ENCODE measurements around the gene DNAI2.

Gene DNAI2

DNA sequence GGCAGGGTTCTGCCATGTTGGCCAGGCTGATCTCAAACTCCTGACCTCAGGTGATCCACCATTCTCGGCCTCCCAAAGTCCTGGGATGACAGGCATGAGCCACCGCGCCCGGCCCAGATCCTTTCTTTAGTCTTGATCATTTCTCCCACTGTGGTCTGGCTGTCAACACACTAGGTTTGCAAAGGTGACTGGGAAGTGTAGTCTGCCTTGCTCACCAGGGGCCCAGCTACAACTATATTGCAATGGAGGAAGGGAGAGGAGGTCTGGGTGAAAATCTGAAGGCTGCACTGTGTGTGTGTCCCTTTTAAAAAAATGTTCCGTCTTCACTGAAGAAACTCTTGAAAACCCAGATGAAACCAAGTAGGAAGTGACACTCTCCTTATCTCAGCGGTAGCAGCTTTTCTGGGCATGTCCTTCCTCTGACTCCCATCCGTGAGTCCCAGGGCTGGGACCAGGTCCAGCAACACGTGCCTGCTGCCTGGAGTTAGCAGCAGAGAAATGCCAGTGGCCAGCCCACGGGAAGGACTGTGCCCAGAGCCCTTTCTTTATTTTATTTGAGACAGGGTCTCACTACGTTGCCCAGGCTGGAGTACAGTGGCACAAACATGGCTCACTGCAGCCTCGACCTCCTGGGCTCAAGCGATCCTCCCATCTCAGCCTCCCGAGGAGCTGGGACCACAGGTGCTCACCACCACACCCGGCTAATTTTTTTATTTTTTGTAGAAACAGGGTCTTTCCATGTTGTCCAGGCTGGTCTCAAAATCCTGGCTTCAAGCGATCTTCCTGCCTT is 34.1 kb downstream of the DNAI2 start:
- DNase-seq, result peak; percentile 24 to 33

DNA sequence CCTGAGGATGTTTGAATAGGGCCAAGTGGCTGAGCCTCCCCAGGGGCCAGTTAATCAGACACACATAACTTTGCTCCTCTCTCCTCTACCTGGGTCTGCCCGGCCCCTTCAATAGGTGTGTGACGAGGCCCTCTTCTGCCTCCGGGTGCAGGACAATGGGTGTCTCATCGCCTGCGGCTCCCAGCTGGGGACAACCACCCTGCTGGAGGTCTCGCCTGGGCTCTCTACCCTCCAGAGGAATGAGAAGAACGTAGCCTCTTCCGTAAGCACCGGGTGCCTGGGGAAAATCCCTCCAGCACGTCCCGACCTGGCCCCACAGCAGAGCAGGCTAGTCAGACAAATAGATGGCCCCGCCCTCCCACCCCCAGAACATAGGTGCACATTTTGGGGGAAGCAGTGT is 35.9 kb downstream of the DNAI2 start:
- no peak for DNase-seq

DNA sequence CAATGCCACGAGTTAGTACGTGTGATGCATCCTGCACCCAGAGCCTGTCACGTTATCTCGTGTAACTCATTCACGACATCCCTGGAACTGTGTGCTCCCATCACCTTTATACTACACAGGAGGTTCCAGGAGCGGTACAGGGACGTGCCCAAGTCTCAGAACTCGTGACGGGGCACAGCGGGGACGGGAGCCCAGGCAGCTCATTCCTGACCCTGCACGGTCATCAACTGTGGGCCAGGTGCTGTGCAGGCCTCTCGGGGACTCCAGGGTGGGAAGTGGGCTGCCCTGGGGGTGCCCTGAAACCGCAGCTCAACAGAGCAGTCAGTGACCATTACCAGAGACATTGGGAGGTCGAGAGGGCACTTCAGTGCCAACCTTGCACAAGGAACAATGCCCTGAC is 40.8 kb downstream of the DNAI2 start:
- no peak for DNase-seq

DNA sequence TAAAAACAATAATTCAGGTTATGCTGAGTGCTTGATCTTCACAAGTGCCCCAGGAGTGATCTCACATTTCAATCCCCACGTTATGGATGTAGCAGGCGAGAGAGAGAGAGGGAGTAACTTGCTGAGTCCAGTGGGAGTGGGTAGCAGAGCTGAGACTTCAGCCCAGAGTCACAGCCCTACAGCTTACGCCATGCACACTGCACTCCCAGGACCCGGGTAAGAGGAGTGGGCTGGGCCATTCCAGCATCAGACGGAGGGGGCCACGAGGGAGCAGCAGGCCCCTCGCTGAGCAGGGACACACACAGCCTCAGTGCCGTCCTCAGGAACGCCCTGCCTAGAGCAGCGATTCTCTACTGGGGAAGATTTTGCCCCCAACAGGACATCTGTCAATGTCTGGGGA is 42.2 kb downstream of the DNAI2 start:
- DNase-seq, result no peak

DNA sequence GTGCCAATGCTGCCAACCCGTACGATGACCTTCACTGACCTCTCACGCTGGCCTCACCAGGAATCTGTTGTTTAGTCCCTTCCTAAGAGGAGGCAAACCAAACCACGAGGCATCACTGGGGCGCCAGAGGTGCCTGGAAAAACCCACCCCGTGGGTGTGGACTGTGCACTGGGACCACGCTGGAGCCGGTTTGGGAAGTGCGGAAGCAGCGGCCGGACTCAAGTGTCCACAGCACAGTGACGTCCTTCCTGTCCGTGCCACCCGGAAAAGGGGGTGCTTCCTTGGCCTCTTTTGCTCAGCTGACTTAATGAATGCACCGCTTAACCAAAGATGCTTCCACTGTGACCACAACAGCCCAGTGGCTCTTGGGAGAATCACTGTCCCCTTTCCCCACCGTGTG is 43.0 kb downstream of the DNAI2 start:
- DNase-seq, result no peak

DNA sequence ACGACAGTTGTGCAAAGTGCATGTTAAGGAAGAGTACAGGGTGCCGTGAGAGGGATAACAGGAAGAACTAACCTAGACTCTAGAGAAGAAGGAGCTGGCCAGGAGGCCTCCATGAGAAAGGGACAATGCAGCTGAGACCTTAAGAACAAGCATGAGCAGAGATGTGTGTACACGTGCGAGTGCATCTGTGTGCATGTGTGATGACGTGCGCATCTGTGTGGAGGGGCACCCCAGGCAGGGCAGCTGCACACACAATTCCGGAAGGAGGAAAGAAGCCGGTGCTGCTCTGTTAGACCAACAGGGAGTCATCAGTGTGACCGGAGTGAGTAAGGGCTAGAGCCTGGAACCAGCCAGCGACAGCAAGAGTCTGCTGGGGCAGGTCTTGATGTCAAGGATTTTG is 44.4 kb downstream of the DNAI2 start:
- DNase-seq, result no peak

DNA sequence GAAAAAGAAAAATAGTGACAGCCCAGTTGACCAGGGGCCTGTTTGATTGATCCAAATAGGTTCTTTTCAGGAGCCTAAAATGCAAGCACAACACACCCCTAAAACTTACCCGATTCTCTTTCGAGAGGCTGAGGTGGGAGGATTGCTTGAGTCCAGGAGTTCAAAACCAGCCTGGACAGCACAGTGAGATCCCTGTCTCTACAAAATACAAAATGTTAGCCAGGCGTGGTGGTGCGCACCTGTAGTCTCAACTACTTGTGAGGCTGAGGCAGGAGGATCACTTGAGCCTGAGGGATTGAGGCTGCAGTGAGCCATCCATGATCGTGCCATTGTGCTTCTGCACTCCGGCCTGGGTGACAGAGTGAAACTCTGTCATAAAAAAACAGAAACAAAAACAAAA is 50.5 kb downstream of the DNAI2 start:
- no peak for DNase-seq

DNA sequence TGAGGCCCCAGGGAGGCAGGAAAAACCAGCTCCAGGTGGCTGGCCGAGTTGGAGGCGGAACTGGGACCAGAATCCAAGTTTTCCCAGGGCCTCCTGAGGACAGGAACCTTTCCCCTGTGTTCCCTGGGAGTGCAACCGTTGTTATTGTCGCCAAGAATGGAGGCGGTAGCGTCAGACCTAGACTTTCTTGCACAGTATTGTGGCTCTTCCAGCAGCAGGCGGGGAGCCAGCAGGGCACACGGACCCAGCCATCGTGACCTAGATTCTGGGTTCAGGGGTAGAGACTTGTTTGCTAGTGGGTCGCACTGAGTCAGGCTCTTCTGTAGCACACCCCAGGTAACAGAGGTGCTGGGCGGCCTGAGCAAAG is 51.3 kb downstream of the DNAI2 start:
- DNase-seq, result no peak

DNA sequence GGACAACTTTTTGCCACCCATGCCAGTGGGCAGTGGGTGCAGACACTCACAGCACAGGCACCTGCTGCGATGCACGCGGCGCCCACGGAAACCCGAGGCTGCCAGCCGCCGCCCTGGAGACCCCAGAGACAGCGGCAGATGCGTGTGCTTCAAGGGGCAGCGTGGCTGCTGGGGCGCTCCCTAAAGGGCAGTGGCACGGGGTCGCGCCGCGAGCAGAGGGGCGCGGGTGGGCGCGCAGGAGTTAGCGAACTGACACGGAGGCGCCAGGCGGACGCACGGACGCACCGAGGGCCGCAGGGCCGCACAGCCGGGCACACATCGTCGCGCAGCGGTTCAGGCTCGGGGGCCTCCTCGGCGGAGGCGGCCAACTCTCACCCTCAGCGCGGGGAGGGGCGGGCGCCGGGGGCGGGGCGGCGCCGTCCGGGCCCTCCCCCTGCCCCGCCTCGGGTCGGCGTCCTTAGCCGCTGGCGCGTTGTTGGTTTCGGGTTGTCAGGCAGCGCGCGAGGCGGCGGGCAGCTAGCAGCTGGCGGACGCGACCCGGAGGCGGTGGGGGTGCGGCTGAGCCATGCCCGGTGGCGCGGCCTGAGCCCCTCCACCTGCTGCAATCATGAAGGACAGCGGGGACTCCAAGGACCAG is 51.8 kb downstream of the DNAI2 start, which contains the start of gene KIF19:
KIF19 (plus strand) TSS at position 484 of the 637 bp plus-strand sequence; CDS start at position 608, 124 bp downstream.
- peak in 1 of 2 donors; percentile 8 for DNase-seq

DNA sequence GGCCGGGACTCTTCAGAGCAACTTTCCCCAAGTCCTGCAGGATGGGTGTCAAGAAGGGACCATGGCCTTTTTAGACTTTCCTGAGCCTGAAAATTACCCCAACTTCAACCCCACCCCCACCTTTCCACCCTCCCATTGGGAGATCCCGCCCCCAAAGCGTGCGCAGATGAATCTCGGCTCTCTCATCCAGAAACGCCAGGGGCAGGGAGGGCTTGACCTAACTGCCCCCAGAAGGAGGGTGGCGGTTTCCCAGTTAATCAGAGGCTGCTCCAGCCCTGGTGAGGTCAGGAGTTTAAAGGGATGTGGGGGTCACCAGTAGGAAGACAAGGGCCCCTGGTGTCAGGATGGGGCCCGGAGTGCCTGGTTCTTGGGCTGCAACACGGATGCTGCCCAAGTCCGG is 52.5 kb downstream of the DNAI2 start:
- no peak for DNase-seq

DNA sequence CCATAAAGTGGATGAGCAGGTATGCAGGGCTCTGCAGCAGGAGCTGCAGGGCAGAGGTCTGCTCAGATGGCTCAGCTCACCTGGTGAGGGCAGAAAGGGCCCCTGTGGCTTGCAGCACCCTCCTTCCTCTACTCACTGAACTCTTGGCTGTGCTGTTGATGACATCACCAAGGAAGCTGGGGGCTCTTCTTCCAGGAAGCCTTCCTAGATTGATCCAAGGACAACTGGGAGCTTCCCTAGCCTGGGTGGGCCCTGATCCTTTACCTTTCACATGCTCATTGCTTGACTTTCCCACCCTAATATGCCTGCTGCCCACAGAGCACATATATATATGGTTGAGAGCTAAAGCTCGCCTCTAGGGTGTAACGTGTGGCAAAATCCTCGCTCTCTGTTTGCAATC is 54.5 kb downstream of the DNAI2 start:
- DNase-seq, result no peak

DNA sequence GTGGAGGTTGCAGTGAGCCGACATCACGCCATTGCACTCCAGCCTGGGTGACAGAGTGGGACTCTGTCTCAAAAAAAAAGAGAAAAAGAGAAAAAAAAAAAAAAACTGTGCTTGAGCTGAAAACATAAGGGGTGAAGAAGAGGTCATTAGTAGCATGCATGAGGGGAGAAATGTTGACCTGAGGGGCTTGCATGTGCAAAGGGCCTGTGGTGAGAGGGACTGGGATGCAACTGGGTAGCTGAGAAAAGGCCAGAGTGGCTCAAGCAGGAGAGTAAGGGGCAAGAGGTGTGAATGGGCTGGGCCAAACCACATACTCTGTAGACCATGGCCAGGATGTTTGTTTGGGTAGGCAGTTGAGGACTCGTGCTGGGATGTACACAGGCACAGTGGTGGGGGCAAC is 55.3 kb downstream of the DNAI2 start:
- DNase-seq, result no peak

DNA sequence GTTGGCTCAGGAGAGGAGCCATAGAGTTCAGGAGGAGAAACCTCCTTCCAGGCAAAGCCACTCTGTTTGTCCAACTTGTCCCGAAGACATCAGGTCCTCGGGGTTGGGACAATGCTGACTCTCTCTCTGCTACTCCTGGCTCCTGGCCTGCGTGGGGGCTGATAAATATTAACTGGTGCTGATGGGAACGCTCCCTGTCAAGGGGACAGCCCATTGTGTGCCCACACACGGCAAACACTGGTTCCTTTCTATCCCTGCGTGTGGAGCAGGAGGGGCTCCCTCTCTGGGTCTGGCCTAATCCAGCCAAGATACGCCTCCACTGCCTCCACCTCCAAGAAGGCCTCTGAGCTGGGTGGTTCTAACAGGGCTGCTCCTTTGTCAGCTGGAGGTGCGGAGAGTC is 56.4 kb downstream of the DNAI2 start:
- DNase-seq, result no peak

DNA sequence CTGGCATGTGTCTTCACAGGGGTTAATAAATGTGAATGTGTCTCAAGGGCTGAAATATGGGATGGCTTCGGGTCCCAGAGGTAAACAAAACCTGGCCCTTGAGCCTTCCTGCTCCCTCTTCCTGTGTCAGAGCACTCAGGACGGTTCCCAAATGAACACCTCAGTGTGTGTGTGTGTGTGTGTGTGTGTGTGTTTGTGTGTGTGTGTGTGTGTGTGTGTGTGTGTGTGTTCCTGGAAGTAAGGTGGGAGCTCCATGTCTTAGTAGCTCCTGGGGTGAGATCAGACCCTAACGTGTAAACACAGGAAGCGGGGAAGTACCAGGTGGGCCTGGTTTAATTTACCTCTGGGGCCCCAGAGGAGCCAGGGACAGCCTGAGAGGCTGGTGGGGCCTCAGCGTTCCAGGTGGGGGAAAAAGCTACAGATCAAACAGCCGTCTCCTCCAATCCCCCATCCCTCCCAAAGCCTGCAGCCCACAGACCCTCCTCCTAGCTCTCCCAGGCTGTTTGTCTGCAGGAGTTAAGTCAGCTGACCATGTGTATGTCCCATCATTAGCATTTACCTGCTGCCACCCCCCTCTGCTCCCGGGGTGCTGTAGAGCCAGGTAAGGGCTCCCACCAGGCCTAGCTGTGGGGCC is 58.1 kb downstream of the DNAI2 start:
- DNase-seq, result no peak

DNA sequence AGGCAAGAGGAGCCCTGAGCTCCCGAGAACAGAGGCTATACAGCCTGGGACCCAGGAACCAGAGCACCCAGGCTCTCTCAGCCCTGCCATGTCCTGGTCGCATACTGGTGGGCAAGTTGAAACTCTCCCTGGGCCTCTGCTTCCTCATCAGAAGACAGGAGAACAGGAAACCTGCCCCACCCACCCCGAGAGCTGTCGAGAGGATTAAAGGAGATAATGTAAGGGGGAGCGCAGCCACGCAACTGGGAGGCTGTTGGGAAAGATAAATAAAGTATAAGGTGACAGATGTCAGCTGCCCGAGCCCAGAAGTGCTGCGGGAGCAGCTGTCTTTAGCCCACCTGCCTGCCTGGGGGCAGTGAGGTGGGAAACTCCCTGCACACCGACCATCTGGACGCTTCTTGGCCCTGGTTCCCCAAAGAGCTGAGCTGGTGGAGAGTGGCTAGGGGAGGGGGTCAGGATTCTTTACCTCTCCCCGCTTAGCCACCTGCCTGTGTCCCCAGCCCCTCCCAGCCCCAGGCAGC is 58.8 kb downstream of the DNAI2 start:
- DNase-seq, result no peak

DNA sequence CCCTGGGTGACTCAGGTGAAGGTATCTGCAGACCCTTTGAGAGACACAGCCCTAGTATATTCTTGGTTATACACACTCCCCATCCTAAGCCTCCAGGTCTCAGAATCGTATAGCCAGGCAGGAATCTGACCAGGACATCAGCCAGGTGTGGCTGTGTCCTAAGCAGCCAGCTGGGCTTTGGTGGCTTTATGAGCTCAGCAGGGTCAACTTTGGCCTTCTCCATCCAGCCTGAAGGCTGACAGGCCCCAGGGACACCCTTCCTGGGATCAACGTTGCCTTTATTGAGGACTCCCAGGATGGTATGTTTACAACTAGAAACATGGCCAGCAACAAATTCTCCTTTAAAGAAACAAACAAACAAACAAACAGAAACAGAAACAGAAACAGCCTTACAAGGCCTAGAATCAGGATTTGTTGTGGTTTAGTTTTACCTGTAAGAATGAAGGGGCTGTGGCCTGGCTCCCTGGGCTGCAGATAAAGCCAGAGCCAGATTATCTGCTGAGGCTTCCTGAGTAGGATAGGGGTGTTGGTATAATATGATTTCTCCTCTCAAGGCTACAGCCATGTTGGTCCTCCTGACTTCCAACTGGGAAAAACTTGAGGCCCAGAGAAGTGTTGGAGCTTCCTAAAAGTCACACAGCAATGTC is 60.5 kb downstream of the DNAI2 start:
- DNase-seq, result no peak

DNA sequence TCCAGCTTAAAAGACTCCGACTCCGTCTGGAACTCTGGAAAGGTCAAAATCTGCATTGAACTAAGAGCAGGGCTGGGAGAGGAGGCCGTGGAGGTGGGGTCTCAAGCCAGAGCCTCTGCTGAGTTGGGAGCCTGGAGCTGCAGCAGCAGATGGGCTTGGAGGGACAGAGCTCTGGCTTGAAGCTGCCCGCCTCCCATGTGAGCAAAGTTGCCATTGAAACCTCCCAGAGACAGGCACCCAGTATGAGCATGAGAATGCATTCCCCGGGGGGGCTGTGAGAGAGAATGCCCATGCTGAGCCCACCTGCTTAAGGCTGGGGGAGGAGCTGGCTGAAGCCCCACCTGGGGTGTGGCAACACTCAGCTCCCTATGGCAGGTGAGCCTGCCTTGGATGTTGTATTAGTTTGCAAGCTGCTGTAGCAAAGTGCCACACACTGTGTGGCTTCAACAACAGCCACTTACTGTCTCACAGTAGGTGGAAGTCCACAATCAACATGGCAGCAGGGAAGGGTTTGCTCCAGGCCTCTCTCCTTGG is 61.6 kb downstream of the DNAI2 start:
- no peak for DNase-seq

DNA sequence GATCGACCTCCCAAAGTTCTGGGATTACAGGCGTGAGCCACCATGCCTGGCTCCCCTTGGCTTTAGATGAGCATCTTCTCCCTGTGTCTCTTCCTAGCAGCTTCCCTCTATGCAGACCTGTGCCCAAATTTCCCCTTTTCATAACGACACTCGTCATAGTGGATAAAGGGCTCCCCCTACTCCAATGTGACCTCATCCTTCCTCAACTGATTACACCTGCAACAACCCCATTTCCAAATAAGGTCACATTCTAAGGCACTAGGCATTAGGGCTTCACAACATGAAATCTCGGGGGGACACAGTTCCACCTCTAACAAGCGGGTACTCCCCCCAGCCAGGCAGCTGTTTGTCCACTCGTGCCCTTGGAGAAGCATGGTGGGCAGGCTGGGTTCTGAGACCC is 62.3 kb downstream of the DNAI2 start:
- DNase-seq, result no peak

DNA sequence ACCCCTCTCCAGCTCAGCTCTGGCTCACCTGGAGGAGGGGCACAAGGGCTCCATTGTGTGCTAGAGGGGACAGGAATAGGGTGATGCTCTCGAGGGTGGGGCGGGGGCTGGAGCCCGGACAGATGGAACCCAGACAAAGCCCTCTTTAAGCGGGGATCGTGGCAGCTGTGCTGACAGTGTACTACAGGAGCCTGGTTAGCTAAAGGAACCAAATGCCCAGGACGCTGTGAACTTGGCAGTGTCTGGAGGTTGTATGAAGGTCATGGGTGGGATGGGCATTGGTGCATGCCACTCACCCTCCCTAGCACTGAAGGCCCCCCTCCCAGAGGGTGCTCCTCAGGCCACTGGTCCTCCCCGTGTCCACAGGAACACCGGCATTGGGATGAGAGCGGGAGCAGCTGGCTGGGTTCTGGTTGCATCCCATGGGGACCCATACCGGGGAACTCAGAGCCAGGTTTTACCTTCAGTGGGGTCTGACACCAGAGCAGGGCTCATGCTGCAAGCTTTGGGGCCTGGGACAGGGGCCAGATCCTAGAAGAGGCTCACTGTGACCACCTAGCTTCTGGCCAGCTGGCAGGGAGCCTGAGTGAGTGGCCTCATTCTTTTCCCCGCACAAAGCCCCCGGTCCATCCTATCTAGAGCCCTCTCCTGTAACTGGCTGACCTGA is 63.9 kb downstream of the DNAI2 start:
- no peak for DNase-seq

DNA sequence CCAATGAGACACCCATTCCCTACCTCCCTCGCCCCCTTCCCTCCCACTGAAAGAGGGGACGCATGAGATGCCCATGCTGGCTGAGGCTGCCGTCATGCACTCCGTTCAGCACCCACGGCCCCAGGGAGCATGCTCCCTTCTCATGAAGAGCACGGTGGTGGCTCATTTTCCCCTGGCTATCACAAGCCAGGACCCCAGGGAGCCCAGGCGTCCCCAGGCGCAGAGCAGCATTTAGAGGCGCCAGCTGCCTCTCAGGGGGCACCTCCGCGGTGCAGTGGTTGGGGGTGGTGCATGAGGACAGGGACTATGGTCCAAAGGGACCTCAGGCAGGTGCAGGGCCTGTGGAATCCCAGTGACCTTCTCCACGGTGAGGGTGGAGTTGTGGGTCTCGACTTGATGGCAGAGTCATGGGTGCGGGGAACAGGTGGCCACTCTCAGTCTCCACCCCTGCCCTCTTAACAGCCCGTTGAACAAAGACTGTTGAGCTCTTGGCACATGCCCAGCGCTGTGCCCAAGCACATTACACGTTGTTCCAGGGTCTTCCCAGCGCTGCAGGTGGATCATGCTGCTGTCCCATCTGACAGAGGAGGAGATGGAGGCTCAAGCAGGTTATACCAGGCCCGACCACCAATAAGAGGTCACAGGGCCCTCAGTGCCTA is 65.6 kb downstream of the DNAI2 start:
- DNase-seq, result no peak

DNA sequence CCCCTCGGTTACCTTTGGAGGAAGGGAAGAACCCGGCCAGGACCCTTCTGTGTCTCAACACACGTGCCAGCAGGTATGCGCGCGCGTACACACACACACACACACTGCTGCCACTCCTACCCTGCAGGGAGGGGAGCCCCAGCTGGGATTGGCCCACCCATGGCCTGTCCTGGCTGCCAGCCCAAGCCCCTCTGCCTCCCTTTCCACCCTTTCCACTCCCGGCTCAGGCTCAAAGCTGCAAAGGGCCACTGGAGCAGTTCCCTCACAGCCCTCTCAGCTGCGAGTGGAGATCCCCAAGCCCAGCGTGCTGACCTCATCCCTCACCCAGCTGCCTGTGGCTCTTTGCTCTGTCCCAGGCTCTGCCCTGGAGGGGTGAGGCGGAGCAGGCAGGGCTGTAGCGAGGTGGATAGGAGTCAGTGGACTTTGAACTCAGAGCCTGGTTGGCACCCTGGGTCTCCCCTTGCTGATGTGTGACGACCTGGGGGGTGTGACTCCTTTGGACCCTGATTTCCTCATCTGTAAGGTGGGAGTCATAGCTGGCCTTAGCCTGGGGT is 66.5 kb downstream of the DNAI2 start:
- no peak for DNase-seq

DNA sequence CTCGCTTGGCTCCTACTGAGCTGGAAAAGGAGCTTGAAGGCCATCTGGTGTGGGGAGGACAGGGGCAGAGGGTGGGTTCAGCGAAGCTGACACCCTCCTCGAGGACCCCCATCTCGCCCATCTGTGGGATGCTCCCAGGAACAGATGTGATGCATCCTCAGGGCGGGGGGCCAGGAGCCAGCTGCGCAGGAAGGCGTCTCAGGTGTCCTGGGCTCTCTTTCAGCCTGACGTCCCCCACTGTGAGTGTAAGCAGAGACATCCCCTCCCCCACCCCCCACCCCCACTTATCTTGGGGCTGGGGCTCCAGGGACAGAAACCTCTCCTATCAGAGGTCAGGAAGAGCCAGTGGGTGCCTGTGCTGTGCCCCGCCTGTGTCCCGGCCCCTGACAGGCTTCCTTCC is 68.2 kb downstream of the DNAI2 start:
- no peak for DNase-seq

Data from inflammatory macrophage treated with lipopolysaccharide for 1 hour (primary cell).